GM23338 (cell line): ENCODE data around the gene PIGC. TPM values are rescaled to one million over a fixed set of nuclear protein-coding genes. Genes with fewer than 3 reads are reported as not detected.

Experiments used
- ATAC-seq: fragments of 200-7000 bp; cut with Tn5 transposase; 3 replicates; pipeline ENCODE4 v1.9.1; 2020
- DNase-seq: peaks from one replicate; pipeline ENCODE4 v3.0.0-alpha.2; 2015; ENCODE audit warnings: low spot score
- H2AFZ ChIP-seq: fragments of 200-600 bp; sonication (generic); 2 replicates; pipeline ENCODE4 v1.8.0; 2016; ENCODE audit warnings: antibody characterized with exemption, mild to moderate bottlenecking, moderate library complexity
- H3F3A ChIP-seq: fragments of 200-600 bp; sonication (generic); replicated peaks from 2 replicates; pipeline ENCODE4 v1.8.0; 2017; ENCODE audit warnings: antibody characterized with exemption, mixed run types, low read depth
- H3K27ac ChIP-seq: fragments of 200-600 bp; sonication (generic); 2 replicates; pipeline ENCODE4 v1.6.1; 2016; ENCODE audit warnings: low read depth
- H3K27me3 ChIP-seq: fragments of 200-600 bp; sonication (generic); 2 replicates; pipeline ENCODE4 v1.8.0; 2016; ENCODE audit warnings: mild to moderate bottlenecking, mixed run types, moderate library complexity; ENCODE audit not compliant: insufficient read depth
- H3K36me3 ChIP-seq: fragments of 200-600 bp; sonication (generic); 2 replicates; pipeline ENCODE4 v1.8.0; 2016; ENCODE audit warnings: mild to moderate bottlenecking; ENCODE audit not compliant: insufficient read depth
- H3K4me1 ChIP-seq: fragments of 200-600 bp; sonication (generic); 2 replicates; pipeline ENCODE4 v1.8.0; 2016; ENCODE audit warnings: mild to moderate bottlenecking, moderate library complexity; ENCODE audit not compliant: insufficient read depth
- H3K4me2 ChIP-seq: fragments of 200-600 bp; sonication (generic); 2 replicates; pipeline ENCODE4 v1.7.1; 2017; ENCODE audit warnings: mixed run types
- H3K4me3 ChIP-seq: fragments of 200-600 bp; sonication (generic); 2 replicates; pipeline ENCODE4 v1.6.1; 2016; ENCODE audit warnings: mixed run types
- H3K79me2 ChIP-seq: fragments of 200-600 bp; sonication (generic); replicated peaks from 2 replicates; pipeline ENCODE4 v1.8.0; 2017; ENCODE audit warnings: mild to moderate bottlenecking; ENCODE audit not compliant: insufficient read depth
- H3K9me2 ChIP-seq: fragments of 200-600 bp; sonication (generic); 2 replicates; pipeline ENCODE4 v1.8.0; 2017; ENCODE audit not compliant: insufficient read depth
- H4K20me1 ChIP-seq: fragments of 200-600 bp; sonication (generic); replicated peaks from 2 replicates; pipeline ENCODE4 v1.8.0; 2017; ENCODE audit warnings: mild to moderate bottlenecking; ENCODE audit not compliant: insufficient read depth
- H3K27ac Mint-ChIP-seq: 2 replicates; pipeline ENCODE4 v1.8.0; 2020; ENCODE audit warnings: inconsistent platforms, mild to moderate bottlenecking, moderate library complexity, mixed read lengths
- H3K27me3 Mint-ChIP-seq: 3 replicates; pipeline ENCODE4 v1.8.0; 2022; ENCODE audit warnings: low read depth, mild to moderate bottlenecking, moderate library complexity, mixed read lengths, inconsistent platforms; ENCODE audit not compliant: insufficient read depth, poor library complexity
- H3K36me3 Mint-ChIP-seq: 3 replicates; pipeline ENCODE4 v1.8.0; 2021; ENCODE audit warnings: low read depth, mild to moderate bottlenecking, inconsistent platforms, moderate library complexity, mixed read lengths
- H3K4me1 Mint-ChIP-seq: 3 replicates; pipeline ENCODE4 v1.8.0; 2020; ENCODE audit warnings: mild to moderate bottlenecking, inconsistent platforms, mixed read lengths
- H3K4me3 Mint-ChIP-seq: 3 replicates; pipeline ENCODE4 v1.8.0; 2021; ENCODE audit warnings: moderate library complexity, mild to moderate bottlenecking, inconsistent platforms, mixed read lengths
- H3K9me3 Mint-ChIP-seq: 3 replicates; pipeline ENCODE4 v1.8.0; 2020; ENCODE audit warnings: moderate library complexity, mild to moderate bottlenecking, inconsistent platforms, mixed read lengths
- STAT1 ChIP-seq: IDR thresholded peaks from one replicate; pipeline ENCODE4 v1.6.1; 2016; ENCODE audit warnings: antibody characterized with exemption; ENCODE audit not compliant: unreplicated experiment
- ZNF114 ChIP-seq: fragments of 250-450 bp; sonication (Bioruptor Pico); IDR thresholded peaks from 2 replicates; pipeline ENCODE4 v1.5.0; 2020; ENCODE audit warnings: mild to moderate bottlenecking, moderate library complexity
- ZNF462 ChIP-seq: fragments of 250-450 bp; sonication (Bioruptor Pico); IDR thresholded peaks from 2 replicates; pipeline ENCODE4 v1.5.0; 2020; ENCODE audit warnings: mild to moderate bottlenecking, moderate library complexity
- polyA plus RNA-seq: library from polyadenylated mRNA; unstranded; fragments of >200 nt; fragmentation: Nextera tagmentation; extraction: Ambion mirVana; gene quantifications from 2 replicates; pipeline ENCODE4 v1.2.1, GENCODE V29; 2016
- total RNA-seq: library from RNA; depleted of rRNA; stranded (reverse); fragments of >200 nt; shearing (Covaris generic); gene quantifications from 2 replicates; pipeline ENCODE4 v1.2.3, GENCODE V29; 2014
- TF ChIP-seq, protein P1 (sequence below), 2 experiments: fragments of 200-600 bp in 1 of 2; sonication (generic) in 1 of 2; conservative IDR thresholded peaks; 2 replicates each; pipeline versions ENCODE4 v1.5.1 to v1.6.1; 2016 to 2017; ENCODE audit warnings: antibody characterized with exemption in 2 of 2, low read depth in 2 of 2, mild to moderate bottlenecking in 2 of 2, moderate library complexity in 1 of 2

The PIGC gene
- total and polyA plus RNA-seq, 2 experiments from 2014 or later: 22.5 to 28.1 TPM

GRCh38 chr1:172414331-172414730, 29.5 kb downstream of the PIGC start (continued):
- no peak for TF ChIP-seq ZNF462 (CRISPR knock-in tag)

DNA sequence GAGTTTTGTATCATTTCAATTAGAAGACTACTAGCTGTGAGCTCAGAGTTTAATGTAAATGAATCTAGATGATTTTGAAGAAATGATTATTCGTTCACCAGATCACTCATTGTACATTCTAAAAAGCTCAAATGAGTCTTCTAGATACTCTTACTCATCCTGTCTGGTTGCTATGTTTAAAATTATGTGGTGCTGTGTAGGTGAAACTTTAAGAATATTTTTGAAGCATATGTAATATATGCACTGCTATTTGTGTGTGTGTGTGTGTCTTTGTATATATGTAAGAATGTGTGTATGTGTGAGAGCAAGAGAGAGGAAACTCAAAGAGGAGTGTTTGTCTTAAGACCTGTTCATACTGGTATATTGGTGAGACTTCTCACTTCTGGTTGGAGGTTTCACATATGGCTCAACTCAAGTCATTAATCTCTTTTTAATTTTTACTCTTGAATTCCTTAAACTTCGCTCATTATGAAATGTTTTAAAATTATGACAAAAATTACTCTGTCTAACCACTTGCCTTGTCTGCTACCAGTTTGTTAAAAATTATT, 32.0 kb downstream of the PIGC start:
- no peaks in the 10 kb centered on the region for H4K20me1 ChIP-seq
- H3K79me2 ChIP-seq: no peaks in the 10 kb centered on the region
- no peak overlapping the region for H3K27ac ChIP-seq
- no peaks in the 10 kb centered on the region for H3F3A ChIP-seq
- H2AFZ ChIP-seq: no peak overlapping the region
- no peaks in the 10 kb centered on the region for H3K27me3 ChIP-seq
- no peaks in the 10 kb centered on the region for H3K9me3 Mint-ChIP-seq
- H3K4me2 ChIP-seq: no peak overlapping the region
- H3K4me3 Mint-ChIP-seq: no peak overlapping the region
- no peaks in the 10 kb centered on the region for H3K9me2 ChIP-seq
- H3K4me1 Mint-ChIP-seq: peaks cover 7% of the 10 kb centered on the region
- H3K27me3 Mint-ChIP-seq: no peaks in the 10 kb centered on the region
- DNase-seq (no peak), ATAC-seq (no peak)
- H3K4me1 ChIP-seq: no peaks in the 10 kb centered on the region; the same call in 1 of the 2 replicates
- TF ChIP-seq, protein P1, sequence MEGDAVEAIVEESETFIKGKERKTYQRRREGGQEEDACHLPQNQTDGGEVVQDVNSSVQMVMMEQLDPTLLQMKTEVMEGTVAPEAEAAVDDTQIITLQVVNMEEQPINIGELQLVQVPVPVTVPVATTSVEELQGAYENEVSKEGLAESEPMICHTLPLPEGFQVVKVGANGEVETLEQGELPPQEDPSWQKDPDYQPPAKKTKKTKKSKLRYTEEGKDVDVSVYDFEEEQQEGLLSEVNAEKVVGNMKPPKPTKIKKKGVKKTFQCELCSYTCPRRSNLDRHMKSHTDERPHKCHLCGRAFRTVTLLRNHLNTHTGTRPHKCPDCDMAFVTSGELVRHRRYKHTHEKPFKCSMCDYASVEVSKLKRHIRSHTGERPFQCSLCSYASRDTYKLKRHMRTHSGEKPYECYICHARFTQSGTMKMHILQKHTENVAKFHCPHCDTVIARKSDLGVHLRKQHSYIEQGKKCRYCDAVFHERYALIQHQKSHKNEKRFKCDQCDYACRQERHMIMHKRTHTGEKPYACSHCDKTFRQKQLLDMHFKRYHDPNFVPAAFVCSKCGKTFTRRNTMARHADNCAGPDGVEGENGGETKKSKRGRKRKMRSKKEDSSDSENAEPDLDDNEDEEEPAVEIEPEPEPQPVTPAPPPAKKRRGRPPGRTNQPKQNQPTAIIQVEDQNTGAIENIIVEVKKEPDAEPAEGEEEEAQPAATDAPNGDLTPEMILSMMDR (conservative IDR thresholded peaks at IDR 0.05; ENCODE audit: low read depth in 2 of 2): no peak
- no peak for TF ChIP-seq STAT1
- no peak for TF ChIP-seq ZNF114 (CRISPR knock-in tag)
- H3K36me3 Mint-ChIP-seq: no peaks in the 10 kb centered on the region
- no peaks in the 10 kb centered on the region for H3K36me3 ChIP-seq
- no peak overlapping the region for H3K4me3 ChIP-seq
- H3K27ac Mint-ChIP-seq: no peak overlapping the region
